H1 (cell line): ENCODE data around the gene GPR39. TPM values are rescaled to one million over a fixed set of nuclear protein-coding genes. Genes with fewer than 3 reads are reported as not detected.

Source experiments
- CTCF ChIA-PET: fragments of 300-600 bp; sonication (Branson Sonifier 250); formaldehyde crosslinking; loops from one replicate; lab custom pipeline; 2021; ENCODE audit not compliant: partially characterized antibody; lab: Charles Lee
- POLR2A ChIA-PET: fragments of 300-600 bp; sonication (Branson Sonifier 250); formaldehyde crosslinking; loops from one replicate; lab custom pipeline; 2021; ENCODE audit warnings: inconsistent platforms; ENCODE audit not compliant: partially characterized antibody; lab: Charles Lee
- DNase-seq, 2 experiments: peaks; one replicate each; pipeline versions ENCODE4 v3.0.0 to v3.0.0-alpha.2; 2010 to 2022; ENCODE audit warnings: low spot score in 2 of 2, low read depth in 1 of 2, mixed read lengths in 1 of 2
- FAIRE-seq: peaks from 2 replicates; lab custom pipeline; 2011; peaks lifted over from hg19 to GRCh38; lab: Jason Lieb, UNC
- H2AFZ ChIP-seq: 2 replicates; pipeline ENCODE4 v1.8.1; 2012; ENCODE audit warnings: low read length, inconsistent platforms
- H2AK5ac ChIP-seq: 2 replicates; pipeline ENCODE4 v1.6.1; 2013; ENCODE audit warnings: low read depth, low read length
- H2BK120ac ChIP-seq: replicated peaks from 2 replicates; pipeline ENCODE3; 2013; ENCODE audit warnings: low read depth, low read length, inconsistent platforms
- H2BK12ac ChIP-seq: 2 replicates; pipeline ENCODE4 v1.6.1; 2013; ENCODE audit warnings: low read depth, low read length
- H2BK15ac ChIP-seq: 2 replicates; pipeline ENCODE4 v1.6.1; 2013; ENCODE audit warnings: low read length
- H2BK20ac ChIP-seq: 2 replicates; pipeline ENCODE4 v1.6.1; 2013; ENCODE audit warnings: low read length
- H2BK5ac ChIP-seq: 2 replicates; pipeline ENCODE4 v1.6.1; 2013; ENCODE audit warnings: low read depth, low read length
- H3K14ac ChIP-seq: 2 replicates; pipeline ENCODE4 v1.6.1; 2013; ENCODE audit warnings: inconsistent platforms; ENCODE audit not compliant: insufficient read length
- H3K18ac ChIP-seq: 2 replicates; pipeline ENCODE4 v1.6.1; 2013; ENCODE audit warnings: low read length; ENCODE audit errors: extremely low read depth
- H3K23ac ChIP-seq: 2 replicates; pipeline ENCODE4 v1.6.1; 2013; ENCODE audit warnings: inconsistent platforms; ENCODE audit not compliant: insufficient read length
- H3K23me2 ChIP-seq: 2 replicates; pipeline ENCODE4 v1.6.1; 2013; ENCODE audit warnings: low read depth, low read length
- H3K27ac ChIP-seq: 2 replicates; pipeline ENCODE4 v1.6.1; 2011; ENCODE audit warnings: low read depth, low read length, inconsistent platforms
- H3K27me3 ChIP-seq, 4 experiments: replicated peaks in 1 of 4; 1 replicate in 1 of 4; 2 replicates in 3 of 4; pipeline versions ENCODE4 v1.6.1 to v1.8.1; 2011 to 2013; ENCODE audit warnings: low read length in 3 of 4, mild to moderate bottlenecking in 3 of 4, inconsistent platforms in 2 of 4, mixed read lengths in 2 of 4, moderate library complexity in 1 of 4; ENCODE audit not compliant: control insufficient read depth in 3 of 4, insufficient read depth in 3 of 4; ENCODE audit errors: extremely low read depth in 1 of 4
- H3K36me3 ChIP-seq, 4 experiments: 2 replicates each; pipeline versions ENCODE4 v1.6.1 to v1.8.1; 2011 to 2013; ENCODE audit warnings: mild to moderate bottlenecking in 4 of 4, low read length in 3 of 4, moderate library complexity in 2 of 4, control low read depth in 1 of 4, inconsistent platforms in 1 of 4; ENCODE audit not compliant: insufficient read depth in 4 of 4, control insufficient read depth in 2 of 4
- H3K4ac ChIP-seq: replicated peaks from 2 replicates; pipeline ENCODE3; 2013; ENCODE audit warnings: low read length, low read depth, mixed read lengths, inconsistent platforms; ENCODE audit not compliant: insufficient read length
- H3K4me1 ChIP-seq, 4 experiments: replicated peaks in 1 of 4; 1 replicate in 1 of 4; 2 replicates in 3 of 4; pipeline versions ENCODE4 v1.6.1 to v1.8.1; 2011 to 2013; ENCODE audit warnings: low read length in 3 of 4, inconsistent platforms in 2 of 4, mixed read lengths in 1 of 4; ENCODE audit not compliant: insufficient read depth in 4 of 4, control insufficient read depth in 3 of 4
- H3K4me2 ChIP-seq, 2 experiments: 2 replicates each; pipeline versions ENCODE4 v1.6.1 to v1.8.1; 2011 to 2013; ENCODE audit warnings: low read depth in 2 of 2, low read length in 2 of 2, control low read depth in 1 of 2, inconsistent platforms in 1 of 2, mild to moderate bottlenecking in 1 of 2; ENCODE audit not compliant: insufficient read depth in 1 of 2
- H3K4me3 ChIP-seq, 4 experiments: fragments of 200-600, 300-600 bp in 1 of 4; sonication (generic), shearing (Covaris generic), sonication (Bioruptor Twin) in 1 of 4; 2 replicates each; pipeline versions ENCODE4 v1.5.1 to v1.8.1; 2011 to 2016; ENCODE audit warnings: low read length in 4 of 4, low read depth in 3 of 4, control low read depth in 2 of 4, inconsistent platforms in 2 of 4, mild to moderate bottlenecking in 2 of 4, mixed read lengths in 1 of 4, moderate library complexity in 1 of 4; ENCODE audit not compliant: insufficient read depth in 2 of 4; ENCODE audit errors: extremely low read depth in 1 of 4
- H3K56ac ChIP-seq: replicated peaks from 2 replicates; pipeline ENCODE3; 2013; ENCODE audit warnings: low read depth, mild to moderate bottlenecking, mixed read lengths, low read length, inconsistent platforms; ENCODE audit not compliant: insufficient read length
- H3K79me1 ChIP-seq: 2 replicates; pipeline ENCODE4 v1.6.1; 2013; ENCODE audit warnings: low read depth, low read length, control low read depth
- H3K79me2 ChIP-seq, 2 experiments: 2 replicates each; pipeline versions ENCODE4 v1.6.1 to v1.8.1; 2012 to 2013; ENCODE audit warnings: low read length in 2 of 2, mild to moderate bottlenecking in 2 of 2, inconsistent platforms in 1 of 2; ENCODE audit not compliant: insufficient read depth in 2 of 2, control insufficient read depth in 1 of 2
- H3K9ac ChIP-seq, 4 experiments: replicated peaks in 1 of 4; 1 replicate in 1 of 4; 2 replicates in 3 of 4; pipeline versions ENCODE4 v1.6.1 to v1.8.1; 2011 to 2013; ENCODE audit warnings: low read depth in 3 of 4, low read length in 3 of 4, control low read depth in 2 of 4, mild to moderate bottlenecking in 2 of 4, moderate library complexity in 2 of 4, inconsistent platforms in 1 of 4; ENCODE audit errors: extremely low read depth in 1 of 4
- H3K9me3 ChIP-seq, 2 experiments: 2 replicates each; pipeline versions ENCODE4 v1.6.1 to v1.8.1; 2012 to 2013; ENCODE audit warnings: mild to moderate bottlenecking in 2 of 2, moderate library complexity in 2 of 2, control low read depth in 1 of 2, inconsistent platforms in 1 of 2, low read depth in 1 of 2, low read length in 1 of 2, mixed read lengths in 1 of 2; ENCODE audit not compliant: insufficient read depth in 2 of 2
- H4K20me1 ChIP-seq, 2 experiments: replicated peaks in 1 of 2; 2 replicates each; pipeline versions ENCODE3 to v1.8.1; 2011 to 2013; ENCODE audit warnings: inconsistent platforms in 2 of 2, low read length in 2 of 2, mild to moderate bottlenecking in 1 of 2; ENCODE audit not compliant: insufficient read depth in 2 of 2, control insufficient read depth in 1 of 2
- H4K5ac ChIP-seq: 2 replicates; pipeline ENCODE4 v1.6.1; 2013; ENCODE audit warnings: low read length, low read depth, mixed read lengths, inconsistent platforms; ENCODE audit not compliant: insufficient read length
- H4K8ac ChIP-seq: 2 replicates; pipeline ENCODE4 v1.8.0; 2013; ENCODE audit warnings: mild to moderate bottlenecking, moderate library complexity, low read length, inconsistent platforms; ENCODE audit not compliant: insufficient read depth; ENCODE audit errors: extremely low read depth
- H4K91ac ChIP-seq: replicated peaks from 2 replicates; pipeline ENCODE3; 2013; ENCODE audit warnings: low read length, mixed read lengths, inconsistent platforms; ENCODE audit not compliant: insufficient read length
- BRCA1 ChIP-seq: IDR thresholded peaks from 2 replicates; pipeline ENCODE4 v1.6.1; 2012; ENCODE audit warnings: low read depth, low read length, improper control_type of control experiment
- EGR1 ChIP-seq: IDR thresholded peaks from 2 replicates; pipeline ENCODE4 v1.6.1; 2011; ENCODE audit warnings: low read depth, low read length, borderline replicate concordance
- GTF2F1 ChIP-seq: IDR thresholded peaks from 2 replicates; pipeline ENCODE4 v1.6.1; 2012; ENCODE audit warnings: low read depth, low read length, improper control_type of control experiment, borderline replicate concordance
- HDAC2 ChIP-seq, 2 experiments: fragments of 300-600 bp in 1 of 2; sonication (generic) in 1 of 2; IDR thresholded peaks; 2 replicates each; pipeline ENCODE4 v1.6.1; 2011 to 2012; ENCODE audit warnings: low read depth in 2 of 2, low read length in 2 of 2, mild to moderate bottlenecking in 2 of 2, moderate library complexity in 2 of 2, borderline replicate concordance in 1 of 2, inconsistent platforms in 1 of 2
- KDM5A ChIP-seq: fragments of 200-600 bp; IDR thresholded peaks from 2 replicates; pipeline ENCODE4 v1.7.1; 2012; ENCODE audit warnings: mild to moderate bottlenecking, low read length, inconsistent platforms, mixed read lengths
- PHF8 ChIP-seq: fragments of 200-600 bp; sonication (generic); conservative IDR thresholded peaks from 2 replicates; pipeline ENCODE4 v1.7.1; 2012; ENCODE audit warnings: low read depth, mild to moderate bottlenecking, inconsistent platforms, low read length, moderate library complexity
- POLR2A ChIP-seq, 2 experiments: IDR thresholded peaks; 1 replicate in 1 of 2; 2 replicates in 1 of 2; pipeline ENCODE4 v1.6.1; 2011; ENCODE audit warnings: low read depth in 2 of 2, low read length in 2 of 2, mild to moderate bottlenecking in 2 of 2; ENCODE audit errors: control extremely low read depth in 1 of 2
- RBBP5 ChIP-seq: IDR thresholded peaks from 2 replicates; pipeline ENCODE4 v1.7.1; 2012; ENCODE audit warnings: low read depth, mild to moderate bottlenecking, inconsistent platforms, low read length, moderate library complexity, borderline replicate concordance
- WGBS, 2 experiments: shearing (Covaris generic) in 1 of 2; methylation state at CpG; one replicate each; pipeline versions ENCODE4 v1.1.6 to v1.1.7; 2013 to 2015; ENCODE audit warnings: low lambda C conversion rate in 2 of 2, mixed read lengths in 2 of 2, inconsistent platforms in 1 of 2, low coverage in 1 of 2, missing lambda C conversion rate in 1 of 2; ENCODE audit not compliant: insufficient replicate concordance in 2 of 2, insufficient coverage in 1 of 2, insufficient read length in 1 of 2; ENCODE audit errors: extremely low coverage in 1 of 2, missing lambda C conversion rate in 1 of 2; 5-methylcytosine and 5-hydroxymethylcytosine counted together
- polyA plus RNA-seq, 7 experiments: library from polyadenylated mRNA; depleted of rRNA in 3 of 7; stranded (reverse) in 5 of 7; unstranded in 2 of 7; fragments of >200 nt in 5 of 7; fragments of 200-250 nt in 2 of 7; gene quantifications; 1 replicate in 5 of 7; 2 replicates in 1 of 7; 4 replicates in 1 of 7; pipeline versions ENCODE4 v1.2.1 to v1.2.3, GENCODE V29; 2011 to 2013; ENCODE audit warnings: missing spikeins in 2 of 7, mixed read lengths in 2 of 7
- total RNA-seq: library from RNA; stranded (reverse); fragmentation: NEBNext Ultra II Directional; extraction: Animal tissue kit (Norgen Biotek cat#: 25700); gene quantifications from 2 replicates; pipeline ENCODE4 v1.2.1, GENCODE V29; 2021
- TF ChIP-seq, protein P1 (sequence below): IDR thresholded peaks from 2 replicates; pipeline ENCODE4 v1.6.1; 2012; ENCODE audit warnings: inconsistent platforms
- TF ChIP-seq, protein P2 (sequence below): IDR thresholded peaks from 2 replicates; pipeline ENCODE4 v1.6.1; 2012; ENCODE audit warnings: inconsistent platforms
- TF ChIP-seq, protein P3 (sequence below): IDR thresholded peaks from 2 replicates; pipeline ENCODE4 v1.6.1; 2011; ENCODE audit warnings: low read depth, mild to moderate bottlenecking, low read length; ENCODE audit not compliant: insufficient read depth

GPR39 gene
- total and polyA plus RNA-seq, 2 of the 8 experiments (the other 6 are each of a cell fraction or from before 2014, with no cell fraction given) = 0.63 to 2.7 TPM

DNA sequence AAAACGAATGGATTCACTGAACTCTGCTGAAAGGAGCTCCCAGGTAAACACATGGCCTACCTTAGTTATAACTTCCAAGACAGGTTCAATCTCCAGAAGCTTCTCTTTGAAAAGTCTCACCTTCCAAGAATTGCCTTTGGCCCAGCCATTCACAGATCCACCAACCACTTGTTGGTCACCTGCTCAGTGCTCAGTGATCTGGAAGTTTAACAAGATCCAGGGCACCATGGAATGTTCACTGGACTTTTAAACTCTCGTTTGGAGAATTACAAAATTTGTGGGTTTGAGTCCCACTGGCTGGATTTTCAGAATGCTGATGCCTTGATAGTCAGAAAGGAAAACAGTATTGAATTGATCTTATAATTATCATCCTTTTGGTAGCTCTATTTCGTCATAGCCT lies 9.4 kb downstream of the GPR39 start:
- Histone ChIP-seq H3K56ac (no peak overlapping the region), H3K36me3 (no peaks in the 10 kb centered on the region), H4K8ac (no peak overlapping the region), H2BK120ac (no peak overlapping the region), H4K91ac (no peak overlapping the region), H3K23ac (no peak overlapping the region), H3K4ac (no peak overlapping the region), H4K20me1 (no peaks in the 10 kb centered on the region), H2AK5ac (no peak overlapping the region), H3K4me3 (no peak overlapping the region), H2BK20ac (no peak overlapping the region), H3K27me3 (no peaks in the 10 kb centered on the region), H3K4me1 (no peaks in the 10 kb centered on the region), H4K5ac (no peak overlapping the region), H2BK5ac (no peak overlapping the region), H2BK15ac (no peak overlapping the region), H3K27ac (no peak overlapping the region), H3K79me2 (no peaks in the 10 kb centered on the region), H3K14ac (no peak overlapping the region), H3K9ac (no peak overlapping the region), H3K4me2 (no peak overlapping the region), H3K18ac (no peak overlapping the region), H2AFZ (no peak overlapping the region), H3K9me3 (no peaks in the 10 kb centered on the region), H2BK12ac (no peak overlapping the region), H3K79me1 (no peaks in the 10 kb centered on the region), H3K23me2 (no peaks in the 10 kb centered on the region)
- WGBS, 2 experiments = 67% methylated on average over 3 of the region's 3 CpGs; no CpG with 5 or more reads in 1 of the 2 experiments
- no peak for FAIRE-seq
- no peak for DNase-seq
- CTCF ChIA-PET = interaction anchor here (1.0 to 2.1 kb wide), 2 partner anchors 10 to 77 kb away, joined by 3 to 6 read pairs; partner anchors contain the start of gene GPR39
- POLR2A ChIA-PET = interaction anchor here (1.3 kb wide), 1 partner anchor 9 kb away, joined by 3 read pairs; the partner anchor contains the start of gene GPR39
- TF ChIP-seq HDAC2 (IDR thresholded peaks at IDR 0.05; ENCODE audit: borderline replicate concordance in 1 of 2, low read depth in 2 of 2, low read length in 2 of 2) (no peak), PHF8 (no peak), EGR1 (no peak), BRCA1 (no peak), POLR2A (IDR thresholded peaks at IDR 0.05; ENCODE audit: control extremely low read depth in 1 of 2, low read depth in 2 of 2, low read length in 2 of 2) (no peak), GTF2F1 (no peak), KDM5A (no peak), RBBP5 (no peak)
- TF ChIP-seq, protein P1, sequence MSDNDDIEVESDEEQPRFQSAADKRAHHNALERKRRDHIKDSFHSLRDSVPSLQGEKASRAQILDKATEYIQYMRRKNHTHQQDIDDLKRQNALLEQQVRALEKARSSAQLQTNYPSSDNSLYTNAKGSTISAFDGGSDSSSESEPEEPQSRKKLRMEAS = no peak
- TF ChIP-seq, protein P2, sequence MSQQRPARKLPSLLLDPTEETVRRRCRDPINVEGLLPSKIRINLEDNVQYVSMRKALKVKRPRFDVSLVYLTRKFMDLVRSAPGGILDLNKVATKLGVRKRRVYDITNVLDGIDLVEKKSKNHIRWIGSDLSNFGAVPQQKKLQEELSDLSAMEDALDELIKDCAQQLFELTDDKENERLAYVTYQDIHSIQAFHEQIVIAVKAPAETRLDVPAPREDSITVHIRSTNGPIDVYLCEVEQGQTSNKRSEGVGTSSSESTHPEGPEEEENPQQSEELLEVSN = no peak
- TF ChIP-seq, protein P3, sequence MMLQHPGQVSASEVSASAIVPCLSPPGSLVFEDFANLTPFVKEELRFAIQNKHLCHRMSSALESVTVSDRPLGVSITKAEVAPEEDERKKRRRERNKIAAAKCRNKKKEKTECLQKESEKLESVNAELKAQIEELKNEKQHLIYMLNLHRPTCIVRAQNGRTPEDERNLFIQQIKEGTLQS = no peak
